ENCODE measurements around the gene HOXA11. TPM values are rescaled to one million over a fixed set of nuclear protein-coding genes. Genes with fewer than 3 reads are reported as not detected.

HOXA11 gene
- total RNA-seq, 1 experiment from 2014 or later: not detected

DNA sequence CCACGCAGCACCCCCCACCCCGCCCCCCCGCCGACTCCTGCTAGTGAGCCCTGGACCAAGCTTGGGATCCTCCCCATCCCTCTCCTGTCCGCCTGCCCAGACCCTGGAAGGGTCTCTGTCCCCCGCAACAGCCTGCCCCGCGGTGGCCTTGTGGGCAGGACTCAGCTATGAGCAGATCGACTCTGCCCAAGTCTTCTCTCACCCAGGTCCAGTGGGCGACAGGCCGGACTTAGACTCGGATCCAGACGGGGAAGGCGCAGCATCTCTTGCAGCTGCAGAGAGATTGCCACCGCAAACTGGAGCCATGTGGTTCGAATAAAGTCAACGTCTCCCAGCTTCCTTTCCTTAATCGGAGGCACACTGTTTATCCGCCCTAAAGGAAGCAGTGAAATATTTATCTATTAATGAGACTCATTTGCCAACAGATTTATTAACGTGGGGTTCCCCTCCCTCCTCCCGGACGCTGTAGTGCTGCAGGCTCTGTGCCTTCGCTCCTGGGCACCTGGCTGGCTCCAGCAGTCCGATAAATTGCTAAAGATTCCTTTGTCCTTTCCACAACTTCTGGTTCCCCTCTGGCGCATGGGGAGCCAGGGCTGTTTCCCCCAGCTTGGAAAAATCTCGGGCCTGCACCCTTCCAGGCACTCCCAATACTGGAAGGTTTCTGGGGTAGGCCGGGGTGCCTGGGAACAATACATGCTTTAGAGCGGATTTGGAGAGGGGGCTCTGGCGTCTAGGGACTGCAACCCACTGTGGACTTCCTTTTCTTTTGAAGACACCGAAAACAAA, 27.9 kb downstream of the HOXA11 start (continued):
- TF ChIP-seq, protein P1, sequence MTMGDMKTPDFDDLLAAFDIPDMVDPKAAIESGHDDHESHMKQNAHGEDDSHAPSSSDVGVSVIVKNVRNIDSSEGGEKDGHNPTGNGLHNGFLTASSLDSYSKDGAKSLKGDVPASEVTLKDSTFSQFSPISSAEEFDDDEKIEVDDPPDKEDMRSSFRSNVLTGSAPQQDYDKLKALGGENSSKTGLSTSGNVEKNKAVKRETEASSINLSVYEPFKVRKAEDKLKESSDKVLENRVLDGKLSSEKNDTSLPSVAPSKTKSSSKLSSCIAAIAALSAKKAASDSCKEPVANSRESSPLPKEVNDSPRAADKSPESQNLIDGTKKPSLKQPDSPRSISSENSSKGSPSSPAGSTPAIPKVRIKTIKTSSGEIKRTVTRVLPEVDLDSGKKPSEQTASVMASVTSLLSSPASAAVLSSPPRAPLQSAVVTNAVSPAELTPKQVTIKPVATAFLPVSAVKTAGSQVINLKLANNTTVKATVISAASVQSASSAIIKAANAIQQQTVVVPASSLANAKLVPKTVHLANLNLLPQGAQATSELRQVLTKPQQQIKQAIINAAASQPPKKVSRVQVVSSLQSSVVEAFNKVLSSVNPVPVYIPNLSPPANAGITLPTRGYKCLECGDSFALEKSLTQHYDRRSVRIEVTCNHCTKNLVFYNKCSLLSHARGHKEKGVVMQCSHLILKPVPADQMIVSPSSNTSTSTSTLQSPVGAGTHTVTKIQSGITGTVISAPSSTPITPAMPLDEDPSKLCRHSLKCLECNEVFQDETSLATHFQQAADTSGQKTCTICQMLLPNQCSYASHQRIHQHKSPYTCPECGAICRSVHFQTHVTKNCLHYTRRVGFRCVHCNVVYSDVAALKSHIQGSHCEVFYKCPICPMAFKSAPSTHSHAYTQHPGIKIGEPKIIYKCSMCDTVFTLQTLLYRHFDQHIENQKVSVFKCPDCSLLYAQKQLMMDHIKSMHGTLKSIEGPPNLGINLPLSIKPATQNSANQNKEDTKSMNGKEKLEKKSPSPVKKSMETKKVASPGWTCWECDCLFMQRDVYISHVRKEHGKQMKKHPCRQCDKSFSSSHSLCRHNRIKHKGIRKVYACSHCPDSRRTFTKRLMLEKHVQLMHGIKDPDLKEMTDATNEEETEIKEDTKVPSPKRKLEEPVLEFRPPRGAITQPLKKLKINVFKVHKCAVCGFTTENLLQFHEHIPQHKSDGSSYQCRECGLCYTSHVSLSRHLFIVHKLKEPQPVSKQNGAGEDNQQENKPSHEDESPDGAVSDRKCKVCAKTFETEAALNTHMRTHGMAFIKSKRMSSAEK (CRISPR knock-in tag; IDR thresholded peaks at IDR 0.05; ENCODE audit: borderline replicate concordance): no peak
- no peak for TF ChIP-seq OVOL2 (CRISPR knock-in tag; IDR thresholded peaks at IDR 0.05; ENCODE audit: borderline replicate concordance)
- TF ChIP-seq TCF7 (CRISPR knock-in tag; IDR thresholded peaks at IDR 0.05; ENCODE audit: low read depth): no peak
- TF ChIP-seq, protein P2, sequence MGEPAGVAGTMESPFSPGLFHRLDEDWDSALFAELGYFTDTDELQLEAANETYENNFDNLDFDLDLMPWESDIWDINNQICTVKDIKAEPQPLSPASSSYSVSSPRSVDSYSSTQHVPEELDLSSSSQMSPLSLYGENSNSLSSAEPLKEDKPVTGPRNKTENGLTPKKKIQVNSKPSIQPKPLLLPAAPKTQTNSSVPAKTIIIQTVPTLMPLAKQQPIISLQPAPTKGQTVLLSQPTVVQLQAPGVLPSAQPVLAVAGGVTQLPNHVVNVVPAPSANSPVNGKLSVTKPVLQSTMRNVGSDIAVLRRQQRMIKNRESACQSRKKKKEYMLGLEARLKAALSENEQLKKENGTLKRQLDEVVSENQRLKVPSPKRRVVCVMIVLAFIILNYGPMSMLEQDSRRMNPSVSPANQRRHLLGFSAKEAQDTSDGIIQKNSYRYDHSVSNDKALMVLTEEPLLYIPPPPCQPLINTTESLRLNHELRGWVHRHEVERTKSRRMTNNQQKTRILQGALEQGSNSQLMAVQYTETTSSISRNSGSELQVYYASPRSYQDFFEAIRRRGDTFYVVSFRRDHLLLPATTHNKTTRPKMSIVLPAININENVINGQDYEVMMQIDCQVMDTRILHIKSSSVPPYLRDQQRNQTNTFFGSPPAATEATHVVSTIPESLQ (CRISPR knock-in tag; IDR thresholded peaks at IDR 0.05): no peak
- TF ChIP-seq, protein P3, sequence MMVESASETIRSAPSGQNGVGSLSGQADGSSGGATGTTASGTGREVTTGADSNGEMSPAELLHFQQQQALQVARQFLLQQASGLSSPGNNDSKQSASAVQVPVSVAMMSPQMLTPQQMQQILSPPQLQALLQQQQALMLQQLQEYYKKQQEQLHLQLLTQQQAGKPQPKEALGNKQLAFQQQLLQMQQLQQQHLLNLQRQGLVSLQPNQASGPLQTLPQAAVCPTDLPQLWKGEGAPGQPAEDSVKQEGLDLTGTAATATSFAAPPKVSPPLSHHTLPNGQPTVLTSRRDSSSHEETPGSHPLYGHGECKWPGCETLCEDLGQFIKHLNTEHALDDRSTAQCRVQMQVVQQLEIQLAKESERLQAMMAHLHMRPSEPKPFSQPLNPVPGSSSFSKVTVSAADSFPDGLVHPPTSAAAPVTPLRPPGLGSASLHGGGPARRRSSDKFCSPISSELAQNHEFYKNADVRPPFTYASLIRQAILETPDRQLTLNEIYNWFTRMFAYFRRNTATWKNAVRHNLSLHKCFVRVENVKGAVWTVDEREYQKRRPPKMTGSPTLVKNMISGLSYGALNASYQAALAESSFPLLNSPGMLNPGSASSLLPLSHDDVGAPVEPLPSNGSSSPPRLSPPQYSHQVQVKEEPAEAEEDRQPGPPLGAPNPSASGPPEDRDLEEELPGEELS (CRISPR knock-in tag; IDR thresholded peaks at IDR 0.05): no peak
- TF ChIP-seq, protein P4, sequence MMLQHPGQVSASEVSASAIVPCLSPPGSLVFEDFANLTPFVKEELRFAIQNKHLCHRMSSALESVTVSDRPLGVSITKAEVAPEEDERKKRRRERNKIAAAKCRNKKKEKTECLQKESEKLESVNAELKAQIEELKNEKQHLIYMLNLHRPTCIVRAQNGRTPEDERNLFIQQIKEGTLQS (CRISPR knock-in tag; conservative IDR thresholded peaks at IDR 0.05): no peak

DNA sequence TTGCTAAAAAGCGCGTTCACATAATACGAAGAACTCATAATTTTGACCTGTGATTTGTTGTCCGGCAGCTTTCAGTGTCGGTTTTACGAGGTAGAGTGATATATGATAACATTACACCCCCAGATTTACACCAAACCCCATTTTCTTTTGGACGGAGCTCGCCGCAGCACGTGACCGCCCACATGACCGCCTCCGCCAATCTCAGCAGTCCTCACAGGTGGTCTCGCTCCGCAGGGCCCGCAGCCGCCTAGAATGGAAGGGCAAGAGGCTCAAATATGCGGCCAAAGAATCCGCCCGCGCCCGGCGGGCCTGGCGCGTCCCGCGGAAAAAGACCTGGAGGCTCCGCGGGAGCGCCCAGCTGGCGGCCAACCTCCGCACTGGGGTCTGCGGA, 28.5 kb downstream of the HOXA11 start, which contains the start of gene HOXA7:
HOXA7 (minus strand) TSS at position 168 of the 391 bp plus-strand sequence; CDS start at position 38, 130 bp downstream.
- POLR2A ChIA-PET: no interaction called here
- DNase-seq (ENCODE audit: low spot score): peak; percentile 79
- H3K4me1 Mint-ChIP-seq: peaks cover 13% of the 10 kb centered on the region
- peaks cover 100% of the 10 kb centered on the region for H3K27me3 Mint-ChIP-seq (ENCODE audit: low read depth)
- CTCF ChIA-PET: interaction anchor here (0.9 to 1.5 kb wide), 5 partner anchors 9 to 787 kb away, joined by 3 to 8 read pairs (median 3); partner anchors contain the start of genes HOXA5 and HOXA9
- TF ChIP-seq, protein P5, sequence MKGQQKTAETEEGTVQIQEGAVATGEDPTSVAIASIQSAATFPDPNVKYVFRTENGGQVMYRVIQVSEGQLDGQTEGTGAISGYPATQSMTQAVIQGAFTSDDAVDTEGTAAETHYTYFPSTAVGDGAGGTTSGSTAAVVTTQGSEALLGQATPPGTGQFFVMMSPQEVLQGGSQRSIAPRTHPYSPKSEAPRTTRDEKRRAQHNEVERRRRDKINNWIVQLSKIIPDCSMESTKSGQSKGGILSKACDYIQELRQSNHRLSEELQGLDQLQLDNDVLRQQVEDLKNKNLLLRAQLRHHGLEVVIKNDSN (CRISPR knock-in tag; IDR thresholded peaks at IDR 0.05): peak; percentile 97
- TF ChIP-seq, protein P6, sequence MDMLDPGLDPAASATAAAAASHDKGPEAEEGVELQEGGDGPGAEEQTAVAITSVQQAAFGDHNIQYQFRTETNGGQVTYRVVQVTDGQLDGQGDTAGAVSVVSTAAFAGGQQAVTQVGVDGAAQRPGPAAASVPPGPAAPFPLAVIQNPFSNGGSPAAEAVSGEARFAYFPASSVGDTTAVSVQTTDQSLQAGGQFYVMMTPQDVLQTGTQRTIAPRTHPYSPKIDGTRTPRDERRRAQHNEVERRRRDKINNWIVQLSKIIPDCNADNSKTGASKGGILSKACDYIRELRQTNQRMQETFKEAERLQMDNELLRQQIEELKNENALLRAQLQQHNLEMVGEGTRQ (CRISPR knock-in tag; IDR thresholded peaks at IDR 0.05): peak; percentile 94
- TF ChIP-seq MYBL2 (CRISPR knock-in tag; IDR thresholded peaks at IDR 0.05): no peak
- no peak for TF ChIP-seq ZBTB21 (CRISPR knock-in tag; IDR thresholded peaks at IDR 0.05; ENCODE audit: borderline replicate concordance)
- H3K9me3 Mint-ChIP-seq: no peaks in the 10 kb centered on the region
- peaks cover 3% of the 10 kb centered on the region for H3K36me3 Mint-ChIP-seq
- H3K27ac Mint-ChIP-seq: no peak within 1 kb of the TSS
- H3K4me3 Mint-ChIP-seq: peak within 1 kb of the TSS; percentile 70
- peak; percentile 10 for ATAC-seq

Measured in WTC11 (cell line).